Progenitor cell of endocrine pancreas (in vitro differentiated cells): Measurements from ENCODE around the gene TUSC7. TPM values are rescaled to one million over a fixed set of nuclear protein-coding genes. Genes with fewer than 3 reads are reported as not detected.

Source experiments
- DNase-seq: peaks from one replicate; pipeline ENCODE4 v3.0.0; 2021; ENCODE audit warnings: low spot score; ENCODE audit not compliant: unreplicated experiment
- H3K27ac Mint-ChIP-seq: 2 replicates; pipeline ENCODE4 v1.8.0; 2021; ENCODE audit warnings: mild to moderate bottlenecking, moderate library complexity, mixed read lengths
- H3K27me3 Mint-ChIP-seq: 2 replicates; pipeline ENCODE4 v1.8.0; 2021; ENCODE audit warnings: mixed read lengths
- H3K36me3 Mint-ChIP-seq: 2 replicates; pipeline ENCODE4 v1.8.0; 2022; ENCODE audit warnings: mixed read lengths; ENCODE audit not compliant: insufficient read depth
- H3K4me1 Mint-ChIP-seq: 2 replicates; pipeline ENCODE4 v1.8.0; 2021; ENCODE audit warnings: low read depth, mixed read lengths
- H3K4me3 Mint-ChIP-seq: 2 replicates; pipeline ENCODE4 v1.8.0; 2021; ENCODE audit warnings: low read depth, mild to moderate bottlenecking, moderate library complexity, mixed read lengths
- H3K9me3 Mint-ChIP-seq: 2 replicates; pipeline ENCODE4 v1.8.0; 2021; ENCODE audit warnings: low read depth, mixed read lengths
- CTCF ChIP-seq: fragments of 200-600 bp; sonication (generic); IDR thresholded peaks from one replicate; pipeline ENCODE4 v1.5.0; 2021; ENCODE audit warnings: antibody characterized with exemption, mild to moderate bottlenecking; ENCODE audit not compliant: unreplicated experiment
- total RNA-seq: library from RNA; stranded (reverse); gene quantifications from 2 replicates; pipeline ENCODE4 v1.2.1, GENCODE V29; 2021

Gene TUSC7
- total RNA-seq, 1 donor from 2014 or later: not detected

DNA sequence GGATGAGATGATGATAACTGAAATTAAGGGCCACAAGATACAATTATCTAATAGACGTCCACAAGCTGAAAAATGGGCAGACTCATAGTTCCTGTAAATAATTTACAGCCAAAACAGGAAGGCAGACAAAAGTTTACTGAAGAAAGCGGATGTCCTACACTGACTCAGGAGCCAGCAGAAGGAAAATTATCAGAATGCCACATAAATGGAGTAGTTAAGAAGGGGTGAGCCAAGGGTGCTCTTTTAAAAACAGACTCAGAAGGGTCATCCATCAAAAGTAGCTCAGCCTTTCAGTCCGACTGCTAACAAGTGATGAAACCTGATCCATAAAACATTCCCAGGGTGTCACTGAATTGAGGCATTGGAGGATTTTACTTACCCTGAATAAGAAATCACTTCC lies 39.8 kb downstream of the TUSC7 start:
- no peak for DNase-seq
- H3K27ac Mint-ChIP-seq: no peak overlapping the region
- H3K36me3 Mint-ChIP-seq: no peaks in the 10 kb centered on the region
- H3K27me3 Mint-ChIP-seq: no peaks in the 10 kb centered on the region
- no peak for TF ChIP-seq CTCF
- H3K4me1 Mint-ChIP-seq: peaks cover 5% of the 10 kb centered on the region
- H3K4me3 Mint-ChIP-seq: no peak overlapping the region
- H3K9me3 Mint-ChIP-seq: peaks cover 9% of the 10 kb centered on the region

- no peaks in the 10 kb centered on the region for H3K9me3 Mint-ChIP-seq
- H3K27me3 Mint-ChIP-seq: peaks cover 5% of the 10 kb centered on the region
- H3K4me3 Mint-ChIP-seq: no peak overlapping the region
- TF ChIP-seq CTCF: no peak
- H3K27ac Mint-ChIP-seq: no peak overlapping the region
- H3K36me3 Mint-ChIP-seq: no peaks in the 10 kb centered on the region
- no peak for DNase-seq
- no peaks in the 10 kb centered on the region for H3K4me1 Mint-ChIP-seq
Measured at GRCh38 chr3:116757315-116757714, 47.7 kb downstream of the TUSC7 start.

DNA sequence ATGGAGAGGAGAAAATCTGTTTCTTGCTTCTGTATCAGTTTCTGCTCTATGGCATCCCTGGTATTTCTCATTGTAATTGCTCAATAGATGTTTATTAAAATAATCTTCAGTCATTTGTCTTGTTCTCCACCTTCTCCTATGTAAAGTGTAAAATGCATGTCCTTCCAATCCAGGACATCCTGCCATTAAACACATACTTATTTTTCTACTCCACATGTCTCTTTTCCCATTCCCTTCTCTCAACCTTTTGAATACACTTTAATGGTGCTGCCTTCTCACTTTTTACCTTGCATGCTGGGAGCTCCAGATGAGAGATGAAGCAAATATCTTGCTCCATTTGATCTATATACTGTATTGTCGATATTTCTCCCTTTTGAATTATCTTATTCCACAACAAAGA lies 49.7 kb downstream of the TUSC7 start:
- TF ChIP-seq CTCF: no peak
- Mint-ChIP-seq H3K9me3 (no peaks in the 10 kb centered on the region), H3K36me3 (no peaks in the 10 kb centered on the region), H3K27me3 (peaks cover 5% of the 10 kb centered on the region), H3K27ac (no peak overlapping the region), H3K4me3 (no peak overlapping the region), H3K4me1 (no peaks in the 10 kb centered on the region)
- DNase-seq: no peak
